B cell (primary cell): ENCODE data around the gene RFTN2.

Source experiments
- CTCF ChIP-seq: fragments of 200-600 bp; IDR thresholded peaks from one replicate; pipeline ENCODE4 v1.8.0; 2022; ENCODE audit warnings: antibody characterized with exemption, mild to moderate bottlenecking
- EZH2 ChIP-seq: IDR thresholded peaks from 2 replicates; pipeline ENCODE4 v1.6.1; 2012; ENCODE audit warnings: borderline replicate concordance, low read depth, mild to moderate bottlenecking, moderate library complexity, low read length; ENCODE audit not compliant: insufficient read depth, poor library complexity, severe bottlenecking

- TF ChIP-seq CTCF: no peak
- TF ChIP-seq EZH2: no peak
These were observed 29.2 kb upstream of the RFTN2 start for GRCh38 chr2:197704434-197705120.
